H9 (cell line): ENCODE data around the gene CCDC27. TPM values are rescaled to one million over a fixed set of nuclear protein-coding genes. Genes with fewer than 3 reads are reported as not detected.

Experiments used
- DNase-seq: peaks from one replicate; pipeline ENCODE4 v3.0.0-alpha.2; 2017
- H2AFZ ChIP-seq: one replicate; pipeline ENCODE4 v1.6.1; 2013; ENCODE audit warnings: mild to moderate bottlenecking, low read length, control low read depth, moderate library complexity
- H2AK5ac ChIP-seq: 2 replicates; pipeline ENCODE4 v1.6.1; 2013; ENCODE audit warnings: low read length, control low read depth, mixed read lengths; ENCODE audit not compliant: insufficient read length
- H2BK120ac ChIP-seq: one replicate; pipeline ENCODE4 v1.6.1; 2013; ENCODE audit warnings: low read depth, mild to moderate bottlenecking, low read length, control low read depth, inconsistent platforms; ENCODE audit not compliant: poor library complexity, severe bottlenecking
- H2BK12ac ChIP-seq: 2 replicates; pipeline ENCODE4 v1.6.1; 2013; ENCODE audit warnings: low read length, control low read depth, mixed read lengths, low read depth; ENCODE audit not compliant: insufficient read length
- H2BK15ac ChIP-seq: 2 replicates; pipeline ENCODE4 v1.6.1; 2013; ENCODE audit warnings: low read depth, low read length, control low read depth
- H2BK20ac ChIP-seq: one replicate; pipeline ENCODE4 v1.6.1; 2013; ENCODE audit warnings: low read depth, mild to moderate bottlenecking, low read length, control low read depth, inconsistent platforms; ENCODE audit not compliant: poor library complexity, severe bottlenecking
- H2BK5ac ChIP-seq: 2 replicates; pipeline ENCODE4 v1.6.1; 2013; ENCODE audit warnings: low read length, control low read depth, mixed read lengths; ENCODE audit not compliant: insufficient read length
- H3K14ac ChIP-seq: 2 replicates; pipeline ENCODE4 v1.6.1; 2013; ENCODE audit warnings: low read length, control low read depth; ENCODE audit not compliant: insufficient read depth
- H3K18ac ChIP-seq: 2 replicates; pipeline ENCODE4 v1.6.1; 2013; ENCODE audit warnings: low read depth, mild to moderate bottlenecking, mixed read lengths, low read length, control low read depth; ENCODE audit not compliant: insufficient read length
- H3K23ac ChIP-seq: 2 replicates; pipeline ENCODE4 v1.6.1; 2013; ENCODE audit warnings: low read length, control low read depth, mixed read lengths, low read depth; ENCODE audit not compliant: insufficient read length
- H3K23me2 ChIP-seq: 2 replicates; pipeline ENCODE4 v1.6.1; 2013; ENCODE audit warnings: low read depth, mild to moderate bottlenecking, mixed read lengths, low read length, control low read depth; ENCODE audit not compliant: insufficient read length, poor library complexity, severe bottlenecking
- H3K27ac ChIP-seq: 2 replicates; pipeline ENCODE4 v1.5.1; 2013; ENCODE audit warnings: low read length, control low read depth, mixed read lengths, low read depth; ENCODE audit not compliant: insufficient read length
- H3K27me3 ChIP-seq: 2 replicates; pipeline ENCODE4 v1.6.1; 2013; ENCODE audit warnings: low read length, control low read depth, inconsistent platforms; ENCODE audit not compliant: insufficient read depth
- H3K4ac ChIP-seq: 2 replicates; pipeline ENCODE4 v1.6.1; 2013; ENCODE audit warnings: low read depth, mild to moderate bottlenecking, control low read depth, inconsistent platforms, low read length, moderate library complexity
- H3K4me1 ChIP-seq: 2 replicates; pipeline ENCODE4 v1.6.1; 2013; ENCODE audit warnings: low read length, control low read depth, inconsistent platforms; ENCODE audit not compliant: insufficient read depth
- H3K4me2 ChIP-seq: 2 replicates; pipeline ENCODE4 v1.6.1; 2013; ENCODE audit warnings: low read length, control low read depth, mixed read lengths; ENCODE audit not compliant: insufficient read length, insufficient read depth
- H3K56ac ChIP-seq: 2 replicates; pipeline ENCODE4 v1.6.1; 2013; ENCODE audit warnings: low read depth, mild to moderate bottlenecking, mixed read lengths, low read length, control low read depth; ENCODE audit not compliant: insufficient read length
- H3K79me1 ChIP-seq: 2 replicates; pipeline ENCODE4 v1.6.1; 2013; ENCODE audit warnings: low read depth, mild to moderate bottlenecking, moderate library complexity, low read length, control low read depth, inconsistent platforms; ENCODE audit not compliant: insufficient read depth, poor library complexity, severe bottlenecking
- H3K79me2 ChIP-seq: 2 replicates; pipeline ENCODE4 v1.6.1; 2013; ENCODE audit warnings: low read length, control low read depth, inconsistent platforms; ENCODE audit not compliant: insufficient read depth
- H3K9ac ChIP-seq: 2 replicates; pipeline ENCODE4 v1.6.1; 2013; ENCODE audit warnings: low read length, control low read depth, mixed read lengths; ENCODE audit not compliant: insufficient read length; ENCODE audit errors: extremely low read depth
- H3K9me3 ChIP-seq: one replicate; pipeline ENCODE4 v1.6.1; 2013; ENCODE audit warnings: low read depth, low read length, inconsistent platforms; ENCODE audit not compliant: control insufficient read depth
- H3T11ph ChIP-seq: one replicate; pipeline ENCODE4 v1.6.1; 2013; ENCODE audit warnings: mild to moderate bottlenecking, low read length, control low read depth, inconsistent platforms
- H4K20me1 ChIP-seq: one replicate; pipeline ENCODE4 v1.6.1; 2013; ENCODE audit not compliant: control insufficient read depth, insufficient read length, insufficient read depth
- H4K5ac ChIP-seq: 2 replicates; pipeline ENCODE4 v1.6.1; 2013; ENCODE audit warnings: low read depth, mild to moderate bottlenecking, mixed read lengths, low read length, control low read depth; ENCODE audit not compliant: insufficient read length
- H4K8ac ChIP-seq: replicated peaks from 2 replicates; pipeline ENCODE4 v1.6.1; 2013; ENCODE audit warnings: low read length, control low read depth, mixed read lengths, low read depth; ENCODE audit not compliant: insufficient read length
- H4K91ac ChIP-seq: 2 replicates; pipeline ENCODE4 v1.6.1; 2013; ENCODE audit warnings: low read depth, mild to moderate bottlenecking, moderate library complexity, mixed read lengths, low read length, control low read depth; ENCODE audit not compliant: insufficient read length
- H3K27ac Mint-ChIP-seq, 3 experiments: 2 replicates in 2 of 3; 3 replicates in 1 of 3; pipeline ENCODE4 v1.8.0; 2020 to 2021; ENCODE audit warnings: mixed read lengths in 3 of 3, mild to moderate bottlenecking in 1 of 3, moderate library complexity in 1 of 3
- H3K27me3 Mint-ChIP-seq: 2 replicates; pipeline ENCODE4 v1.8.0; 2021; ENCODE audit warnings: low read depth, mild to moderate bottlenecking, moderate library complexity, mixed read lengths
- H3K36me3 Mint-ChIP-seq, 3 experiments: 2 replicates in 2 of 3; 3 replicates in 1 of 3; pipeline ENCODE4 v1.8.0; 2020 to 2021; ENCODE audit warnings: low read depth in 3 of 3, mixed read lengths in 3 of 3; ENCODE audit not compliant: insufficient read depth in 1 of 3
- H3K4me1 Mint-ChIP-seq, 2 experiments: 2 replicates each; pipeline ENCODE4 v1.8.0; 2020; ENCODE audit warnings: mixed read lengths in 2 of 2
- H3K4me3 Mint-ChIP-seq, 2 experiments: 2 replicates in 1 of 2; 3 replicates in 1 of 2; pipeline ENCODE4 v1.8.0; 2020 to 2021; ENCODE audit warnings: mild to moderate bottlenecking in 2 of 2, mixed read lengths in 2 of 2, moderate library complexity in 1 of 2
- H3K9me3 Mint-ChIP-seq, 2 experiments: 2 replicates in 1 of 2; 3 replicates in 1 of 2; pipeline ENCODE4 v1.8.0; 2020; ENCODE audit warnings: mild to moderate bottlenecking in 2 of 2, mixed read lengths in 2 of 2, moderate library complexity in 1 of 2
- WGBS: extraction: QIAGEN DNeasy Blood & Tissue Kit; methylation state at CpG from one replicate; pipeline ENCODE4 v1.1.7; 2013; ENCODE audit warnings: missing lambda C conversion rate, low lambda C conversion rate, mixed read lengths; ENCODE audit not compliant: insufficient read length; ENCODE audit errors: extremely low coverage; 5-methylcytosine and 5-hydroxymethylcytosine counted together
- total RNA-seq: library from RNA; stranded (reverse); gene quantifications from 2 replicates; pipeline ENCODE4 v1.2.1, GENCODE V29; 2021
- TF ChIP-seq, protein P1 (sequence below): fragments of 200-600 bp; sonication (generic); conservative IDR thresholded peaks from 3 replicates; pipeline ENCODE4 v1.8.0; 2021; ENCODE audit warnings: antibody characterized with exemption, mild to moderate bottlenecking

CCDC27 gene
- total RNA-seq, 1 experiment from 2014 or later: not detected

DNA sequence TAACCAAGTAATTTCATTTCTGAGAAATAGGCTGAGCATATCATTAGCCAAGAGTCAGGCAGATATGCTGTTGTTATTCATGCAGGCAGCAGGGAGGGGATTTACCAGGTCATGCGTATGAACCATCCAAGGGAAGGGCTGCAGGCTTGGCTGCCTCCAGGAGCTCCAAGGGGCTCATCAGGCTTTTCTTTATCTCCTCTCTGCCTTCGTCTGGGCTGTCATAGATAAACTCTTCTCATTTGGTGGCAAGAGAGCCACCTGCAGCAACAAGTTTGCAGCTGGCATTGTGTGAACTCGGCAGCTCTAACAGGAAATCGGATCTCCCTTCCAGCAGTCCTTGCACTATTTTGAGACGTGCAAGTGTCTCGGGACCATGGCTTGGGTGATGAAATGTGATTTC is 7.5 kb downstream of the CCDC27 start:
- no peak overlapping the region for H3K4ac ChIP-seq
- no peak overlapping the region for H4K91ac ChIP-seq
- no peak overlapping the region for H3K9ac ChIP-seq
- no peak overlapping the region for H3K18ac ChIP-seq
- H4K20me1 ChIP-seq: no peaks in the 10 kb centered on the region
- H3K4me1 Mint-ChIP-seq: peaks cover 0 to 3% of the 10 kb centered on the region in 2 experiments; a peak in 3 of 4 replicates
- no peaks in the 10 kb centered on the region for H3K9me3 ChIP-seq
- H4K5ac ChIP-seq: no peak overlapping the region
- H2BK15ac ChIP-seq: no peak overlapping the region
- H3K27me3 Mint-ChIP-seq: peaks cover 55% of the 10 kb centered on the region
- H2AFZ ChIP-seq: no peak overlapping the region
- no peaks in the 10 kb centered on the region for H3K27me3 ChIP-seq
- H2AK5ac ChIP-seq: no peak overlapping the region
- no peak overlapping the region for H3K14ac ChIP-seq
- no peaks in the 10 kb centered on the region; a peak in 1 of 7 replicates for H3K36me3 Mint-ChIP-seq
- H3T11ph ChIP-seq: no peak overlapping the region
- no peak overlapping the region for H2BK5ac ChIP-seq
- no peaks in the 10 kb centered on the region for H3K4me1 ChIP-seq
- WGBS: no CpG with 5 or more reads among the region's 6 CpGs
- H3K79me2 ChIP-seq: no peaks in the 10 kb centered on the region
- H3K23me2 ChIP-seq: no peaks in the 10 kb centered on the region
- H3K27ac ChIP-seq: no peak overlapping the region
- H3K27ac Mint-ChIP-seq: no peak overlapping the region
- TF ChIP-seq, protein P1, sequence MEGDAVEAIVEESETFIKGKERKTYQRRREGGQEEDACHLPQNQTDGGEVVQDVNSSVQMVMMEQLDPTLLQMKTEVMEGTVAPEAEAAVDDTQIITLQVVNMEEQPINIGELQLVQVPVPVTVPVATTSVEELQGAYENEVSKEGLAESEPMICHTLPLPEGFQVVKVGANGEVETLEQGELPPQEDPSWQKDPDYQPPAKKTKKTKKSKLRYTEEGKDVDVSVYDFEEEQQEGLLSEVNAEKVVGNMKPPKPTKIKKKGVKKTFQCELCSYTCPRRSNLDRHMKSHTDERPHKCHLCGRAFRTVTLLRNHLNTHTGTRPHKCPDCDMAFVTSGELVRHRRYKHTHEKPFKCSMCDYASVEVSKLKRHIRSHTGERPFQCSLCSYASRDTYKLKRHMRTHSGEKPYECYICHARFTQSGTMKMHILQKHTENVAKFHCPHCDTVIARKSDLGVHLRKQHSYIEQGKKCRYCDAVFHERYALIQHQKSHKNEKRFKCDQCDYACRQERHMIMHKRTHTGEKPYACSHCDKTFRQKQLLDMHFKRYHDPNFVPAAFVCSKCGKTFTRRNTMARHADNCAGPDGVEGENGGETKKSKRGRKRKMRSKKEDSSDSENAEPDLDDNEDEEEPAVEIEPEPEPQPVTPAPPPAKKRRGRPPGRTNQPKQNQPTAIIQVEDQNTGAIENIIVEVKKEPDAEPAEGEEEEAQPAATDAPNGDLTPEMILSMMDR: no peak
- H2BK120ac ChIP-seq: no peak overlapping the region
- H3K79me1 ChIP-seq: no peaks in the 10 kb centered on the region
- no peak overlapping the region for H2BK12ac ChIP-seq
- H4K8ac ChIP-seq: no peak overlapping the region
- no peak overlapping the region for H3K4me3 Mint-ChIP-seq
- H2BK20ac ChIP-seq: no peak overlapping the region
- H3K9me3 Mint-ChIP-seq: peaks cover 4 to 8% of the 10 kb centered on the region in 2 experiments; a peak in 2 of 5 replicates
- no peak overlapping the region for H3K23ac ChIP-seq
- no peak for DNase-seq
- H3K56ac ChIP-seq: no peak overlapping the region
- H3K4me2 ChIP-seq: no peak overlapping the region
